ENCODE measurements around the gene PCLO.

GRCh38 chr7:82897500-82897899, 265.2 kb downstream of the PCLO start:
- TF ChIP-seq CTCF (optimal IDR thresholded peaks at IDR 0.05 in 1 of 3, IDR thresholded peaks at IDR 0.05 in 1 of 3, conservative IDR thresholded peaks at IDR 0.05 in 1 of 3; ENCODE audit: extremely low read depth in 1 of 3, insufficient read depth in 2 of 3, low read length in 3 of 3) (no peak), EZH2 (IDR thresholded peaks at IDR 0.05; ENCODE audit: low read length) (no peak)

Data from keratinocyte (primary cell).